Measurements from ENCODE around the gene FBXO15.

The FBXO15 gene

GRCh38 chr18:74069178-74070050 lies 78.2 kb downstream of the FBXO15 start:
- DNase-seq (ENCODE audit: low read depth), result no peak
- H3K4me3 ChIP-seq (ENCODE audit: low read depth, low read length), result no peak overlapping the region
- TF ChIP-seq CTCF (IDR thresholded peaks at IDR 0.05; ENCODE audit: control insufficient read depth, extremely low read depth, insufficient read depth), result no peak

GRCh38 chr18:74068296-74068695 lies 79.3 kb downstream of the FBXO15 start:
- no peak for DNase-seq (ENCODE audit: low read depth)
- no peak for TF ChIP-seq CTCF (IDR thresholded peaks at IDR 0.05; ENCODE audit: control insufficient read depth, extremely low read depth, insufficient read depth)
- no peak overlapping the region for H3K4me3 ChIP-seq (ENCODE audit: low read depth, low read length)

- no peak for DNase-seq (ENCODE audit: low read depth)
- H3K4me3 ChIP-seq (ENCODE audit: low read depth, low read length), result no peak overlapping the region
- TF ChIP-seq CTCF (IDR thresholded peaks at IDR 0.05; ENCODE audit: control insufficient read depth, extremely low read depth, insufficient read depth), result no peak
These were observed 81.6 kb downstream of the FBXO15 start for GRCh38 chr18:74066018-74066417.

GRCh38 chr18:74065366-74065765 lies 82.3 kb downstream of the FBXO15 start:
- no peak for TF ChIP-seq CTCF (IDR thresholded peaks at IDR 0.05; ENCODE audit: control insufficient read depth, extremely low read depth, insufficient read depth)
- no peak overlapping the region for H3K4me3 ChIP-seq (ENCODE audit: low read depth, low read length)
- no peak for DNase-seq (ENCODE audit: low read depth)

GRCh38 chr18:74064510-74064909 lies 83.1 kb downstream of the FBXO15 start:
- TF ChIP-seq CTCF (IDR thresholded peaks at IDR 0.05; ENCODE audit: control insufficient read depth, extremely low read depth, insufficient read depth), result no peak
- H3K4me3 ChIP-seq (ENCODE audit: low read depth, low read length), result no peak overlapping the region
- DNase-seq (ENCODE audit: low read depth), result no peak

- no peak overlapping the region for H3K4me3 ChIP-seq (ENCODE audit: low read depth, low read length)
- DNase-seq (ENCODE audit: low read depth), result no peak
- TF ChIP-seq CTCF (IDR thresholded peaks at IDR 0.05; ENCODE audit: control insufficient read depth, extremely low read depth, insufficient read depth), result no peak
These were observed 84.1 kb downstream of the FBXO15 start for GRCh38 chr18:74063557-74063956.

GRCh38 chr18:74063023-74063422 lies 84.6 kb downstream of the FBXO15 start:
- no peak for TF ChIP-seq CTCF (IDR thresholded peaks at IDR 0.05; ENCODE audit: control insufficient read depth, extremely low read depth, insufficient read depth)
- DNase-seq (ENCODE audit: low read depth), result no peak
- H3K4me3 ChIP-seq (ENCODE audit: low read depth, low read length), result no peak overlapping the region

Data from LNCaP clone FGC (cell line).